HK-2 (cell line): ENCODE data around the gene DNAJC13.
"Not testable (repeated sequence)": the region's sequence is repeated elsewhere in the genome, so short reads cannot be mapped to it uniquely, and the experiment has no call there.

Experiments
- DNase-seq: peaks from one replicate; pipeline ENCODE4 v3.0.0-alpha.2; 2018; ENCODE audit not compliant: unreplicated experiment

Gene DNAJC13

DNA sequence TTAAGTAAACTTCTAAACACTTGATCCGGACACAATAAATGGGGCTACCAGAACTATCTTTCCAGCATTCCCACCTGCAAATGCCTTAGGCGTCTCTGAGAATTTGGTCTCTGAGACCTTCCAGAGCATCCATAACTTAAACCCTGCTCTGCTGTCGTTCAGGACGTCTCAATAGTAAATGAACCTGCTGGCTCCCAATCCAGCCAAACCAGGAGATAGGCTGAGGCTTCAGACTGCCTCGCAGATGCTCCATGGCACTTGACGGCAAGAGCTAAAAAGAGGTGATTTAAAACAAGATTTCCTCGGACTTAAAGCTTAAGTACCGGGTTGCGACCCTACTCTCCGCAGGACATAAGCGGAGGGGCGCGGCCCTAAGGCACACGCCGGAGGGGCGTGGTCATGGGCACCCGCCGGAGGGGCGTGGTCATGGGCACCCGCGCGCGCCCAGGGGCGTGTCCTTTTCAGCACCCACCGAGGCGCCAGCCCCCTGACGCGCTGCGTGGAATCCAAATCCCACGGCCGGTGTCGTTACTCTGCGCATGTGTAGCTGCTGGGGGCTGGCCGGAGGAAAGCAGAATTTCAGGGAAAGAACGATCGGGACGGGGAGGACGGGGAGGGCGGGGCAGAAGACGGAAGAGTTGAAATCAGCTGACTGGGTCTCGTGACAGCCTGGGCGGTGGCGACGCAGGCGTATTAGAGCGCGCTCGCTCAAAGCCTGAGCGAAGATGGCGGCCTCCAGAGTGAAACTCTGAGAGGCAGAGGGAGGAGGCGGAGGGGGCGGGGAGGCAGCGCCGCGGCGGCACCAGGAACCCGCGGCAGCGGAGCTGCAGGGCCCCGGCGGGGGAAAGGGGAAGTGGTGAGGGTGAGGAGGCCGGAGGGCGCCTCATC is at the start of gene DNAJC13:
TSS of gene DNAJC13 (plus strand) at position 696 of the 888 bp plus-strand sequence. CDS start 17,049 bp downstream, outside the sequence.
- DNase-seq = peak; percentile 95

GRCh38 chr3:132368515-132368914 is 48.8 kb upstream of the DNAJC13 start:
- DNase-seq = no peak

DNA sequence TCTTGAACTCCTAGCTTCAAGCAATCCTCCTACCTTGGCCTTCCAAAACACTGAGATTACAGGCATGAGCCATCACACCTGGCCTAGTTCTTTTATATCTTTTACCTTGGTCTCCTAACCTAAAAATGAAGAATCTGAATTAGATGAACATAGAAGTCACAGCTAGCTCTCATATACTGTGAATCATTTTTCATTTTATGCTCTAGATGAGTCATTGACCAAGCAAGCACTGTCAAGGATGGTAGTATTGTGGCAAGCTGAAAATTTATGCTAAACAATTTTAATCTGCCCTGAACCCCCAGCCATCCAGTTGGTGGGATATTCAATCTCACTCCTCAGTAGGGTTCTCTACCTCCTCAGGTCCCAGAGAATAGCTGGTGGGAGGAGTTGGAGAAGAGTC is 48.3 kb upstream of the DNAJC13 start:
- no peak for DNase-seq

- not testable (repeated sequence) for DNase-seq
Measured at GRCh38 chr3:132376945-132377354, 40.4 kb upstream of the DNAJC13 start.

DNA sequence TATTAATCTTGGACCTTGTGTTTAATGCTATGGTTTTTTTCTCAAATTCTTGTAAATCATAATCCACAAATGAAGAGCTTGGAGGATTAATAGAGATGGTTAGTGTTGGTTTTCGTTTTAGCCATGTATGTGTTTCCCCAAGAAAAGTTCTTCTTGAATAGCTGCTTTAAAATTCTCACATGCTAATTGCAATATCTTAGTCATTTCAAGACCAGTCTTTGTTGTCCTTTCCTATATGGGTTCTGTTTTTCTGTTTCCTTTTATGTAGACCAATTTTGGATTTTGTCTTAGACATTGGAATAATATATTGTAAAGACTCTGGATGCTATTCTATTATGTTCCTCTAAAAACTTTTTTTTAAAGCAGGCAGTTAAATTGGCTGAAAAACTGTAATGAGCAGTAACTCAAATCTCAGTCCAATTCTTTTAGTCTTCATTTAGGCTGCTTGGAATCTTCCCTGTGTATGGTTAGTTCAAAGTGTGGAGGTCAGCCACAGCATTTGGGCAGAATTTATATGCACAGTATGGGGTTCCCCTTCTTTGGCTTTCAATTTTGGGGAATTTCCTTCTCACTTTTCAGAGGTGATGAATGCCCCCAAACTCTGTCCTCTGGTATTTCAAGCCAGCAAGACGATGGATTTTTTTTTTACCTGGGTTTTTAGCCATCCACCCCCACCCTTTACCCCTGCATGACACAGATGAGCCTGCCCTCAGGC is 39.1 kb upstream of the DNAJC13 start:
- DNase-seq = no peak

GRCh38 chr3:132378846-132379245 is 38.5 kb upstream of the DNAJC13 start:
- no peak for DNase-seq

DNA sequence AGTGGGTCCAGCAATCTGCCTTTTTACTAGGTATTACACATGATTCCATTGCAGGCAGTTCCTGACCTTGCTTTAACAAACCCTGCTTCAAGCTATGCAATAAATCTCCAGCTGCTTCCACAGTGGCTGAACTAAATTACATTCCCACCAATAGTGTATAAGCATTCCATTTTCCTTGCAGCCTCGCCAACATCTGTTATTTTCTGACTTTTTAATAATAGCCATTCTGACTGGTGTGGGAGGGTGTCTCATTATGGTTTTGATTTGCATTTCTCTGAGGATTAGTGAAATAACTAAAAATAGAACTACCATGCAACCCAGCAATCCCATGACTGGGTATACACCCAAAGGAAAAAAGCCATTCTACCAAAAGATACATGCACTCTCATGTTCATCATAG is 36.4 kb upstream of the DNAJC13 start:
- DNase-seq = no peak

- DNase-seq = no peak
Measured at GRCh38 chr3:132381348-132381944, 35.9 kb upstream of the DNAJC13 start.

GRCh38 chr3:132382267-132382666 is 35.0 kb upstream of the DNAJC13 start:
- DNase-seq = no peak

DNA sequence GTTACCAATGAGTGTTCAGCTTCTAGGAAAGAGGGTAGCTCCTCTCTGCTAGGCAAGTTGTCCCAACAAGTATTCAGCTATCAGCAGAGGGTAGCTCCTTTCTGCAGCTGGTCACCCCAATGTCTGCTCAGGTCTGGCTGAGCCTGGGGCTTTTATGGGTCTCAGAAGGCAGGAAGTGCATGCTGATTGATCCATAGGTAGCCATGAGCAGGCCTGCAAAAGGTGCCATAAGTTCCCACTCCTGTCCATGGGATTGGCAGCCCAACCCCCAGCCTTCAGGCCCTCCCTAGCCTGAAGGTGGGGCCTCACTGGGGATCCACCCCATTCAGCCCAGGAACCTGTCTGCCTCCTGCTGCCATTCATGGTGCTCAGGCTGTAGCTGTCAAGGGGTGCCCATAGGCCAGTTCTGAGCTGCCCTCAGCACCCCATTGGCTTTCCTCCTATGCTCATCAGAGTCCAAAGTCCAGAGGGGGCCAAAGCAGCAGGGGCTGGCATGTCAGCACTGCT is 34.6 kb upstream of the DNAJC13 start:
- no peak for DNase-seq

DNA sequence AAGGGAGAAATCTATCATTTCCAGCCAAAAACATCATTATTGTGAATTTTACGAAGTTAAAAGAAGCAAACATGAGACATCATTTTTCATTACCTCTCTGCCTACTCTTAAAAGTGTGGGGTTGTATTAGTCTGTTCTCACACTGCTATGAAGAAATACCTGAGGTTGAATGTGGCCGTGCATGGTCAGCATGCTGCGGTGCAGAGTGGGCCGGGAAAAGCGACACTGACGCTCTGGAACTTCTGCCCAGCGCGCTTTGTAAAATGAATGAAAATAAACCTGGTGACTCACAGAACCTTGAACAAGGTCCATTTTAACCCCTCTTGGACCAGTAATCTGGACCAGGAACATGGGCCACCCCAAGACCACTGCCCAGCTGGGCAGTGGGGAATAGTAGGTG is 31.0 kb upstream of the DNAJC13 start:
- DNase-seq = no peak

DNA sequence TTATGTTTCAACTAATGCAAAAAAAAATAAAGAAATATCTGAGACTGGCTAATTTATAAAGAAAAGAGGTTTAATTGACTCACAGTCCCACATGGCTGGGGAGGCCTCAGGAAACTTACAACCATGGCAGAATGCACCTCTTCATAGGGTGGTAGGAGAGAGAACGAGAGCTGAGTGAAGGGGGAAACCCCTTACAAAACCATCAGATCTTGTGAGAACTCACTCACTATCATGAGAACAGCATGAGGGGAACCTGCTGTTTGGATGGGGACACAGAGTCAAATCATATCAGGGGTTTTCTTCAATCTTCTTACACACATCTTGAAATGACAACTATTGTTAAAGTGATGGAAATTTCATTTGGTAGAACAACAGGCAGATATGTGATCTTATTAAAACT is 24.6 kb upstream of the DNAJC13 start:
- DNase-seq = not testable (repeated sequence)

DNA sequence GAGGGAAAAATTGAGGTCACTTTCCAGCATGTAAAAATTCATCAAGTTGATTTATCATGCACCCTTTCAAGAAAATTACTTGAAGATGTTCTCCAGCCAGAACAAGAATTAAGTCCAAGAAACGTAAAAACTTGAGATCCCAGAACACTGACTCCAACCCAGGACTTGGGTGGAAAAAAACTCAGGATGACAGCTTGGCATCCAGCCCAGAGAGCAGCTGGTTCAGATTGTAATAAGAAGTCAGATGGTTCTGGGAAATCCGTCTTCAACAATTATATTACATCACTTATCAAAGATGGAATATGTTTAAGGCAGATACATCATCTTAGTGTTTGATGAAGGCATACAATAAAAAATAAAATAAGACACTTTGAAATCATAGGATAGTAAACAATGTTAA is 23.0 kb upstream of the DNAJC13 start:
- DNase-seq = no peak

- DNase-seq = no peak
Measured at GRCh38 chr3:132395126-132395525, 22.2 kb upstream of the DNAJC13 start.

- DNase-seq = no peak
Measured at GRCh38 chr3:132396255-132396654, 21.0 kb upstream of the DNAJC13 start.

GRCh38 chr3:132396776-132397175 is 20.5 kb upstream of the DNAJC13 start:
- not testable (repeated sequence) for DNase-seq

- DNase-seq = no peak
Measured at GRCh38 chr3:132399054-132399929, 18.0 kb upstream of the DNAJC13 start.

DNA sequence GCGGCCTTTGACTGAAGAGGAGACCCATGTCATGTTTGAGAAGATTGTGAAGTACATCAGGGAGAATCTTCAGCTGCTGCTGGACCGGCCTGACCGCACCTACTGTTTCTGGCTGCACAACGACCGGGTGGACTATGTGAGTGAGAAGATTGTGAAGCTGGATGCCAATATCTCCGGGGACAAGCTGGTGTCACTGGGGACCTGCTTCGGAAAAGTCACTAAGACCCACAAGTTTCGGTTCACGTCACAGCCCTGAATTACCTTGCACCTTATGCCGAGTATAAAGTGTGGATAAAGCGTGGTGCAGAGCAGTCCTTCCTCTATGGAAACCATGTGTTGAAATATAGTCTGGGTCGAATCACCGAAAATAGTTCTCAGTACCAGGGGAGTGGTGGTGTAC is 16.0 kb upstream of the DNAJC13 start:
- no peak for DNase-seq

GRCh38 chr3:132404276-132404675 is 13.0 kb upstream of the DNAJC13 start:
- no peak for DNase-seq

DNA sequence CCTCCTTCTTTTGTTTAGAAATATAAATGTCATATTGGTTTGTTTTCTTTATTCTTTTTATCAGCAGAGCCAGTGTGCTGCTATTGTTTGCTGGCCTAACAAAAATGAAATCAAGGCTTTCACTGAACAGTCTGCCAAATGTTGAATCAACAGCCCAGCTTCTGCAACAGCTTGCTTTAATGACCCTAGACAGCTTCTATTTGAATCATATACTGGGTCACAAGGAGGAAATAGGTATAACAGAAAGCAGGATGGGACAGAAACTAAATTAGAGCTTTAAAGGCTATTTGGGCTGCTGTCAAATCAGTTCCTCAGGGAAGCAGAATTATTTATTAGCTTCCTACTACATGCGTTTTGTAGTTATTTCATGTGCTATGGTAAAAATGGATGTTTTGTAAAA is 12.1 kb upstream of the DNAJC13 start:
- no peak for DNase-seq

- DNase-seq = no peak
Measured at GRCh38 chr3:132405609-132406299, 11.5 kb upstream of the DNAJC13 start.
